K562 (cell line): ENCODE measurements around the gene NTRK3. TPM values are rescaled to one million over a fixed set of nuclear protein-coding genes. Genes with fewer than 3 reads are reported as not detected.

Experiments
- ATAC-seq: fragments of 200-7000 bp; cut with Tn5 transposase; 3 replicates; pipeline ENCODE4 v1.9.1; 2020; ENCODE audit warnings: moderate library complexity
- BruUV-seq: library from RNA; stranded (reverse); fragments of 400-500 nt; replicated peaks from 2 replicates; lab custom pipeline; 2021; lab: Mats Ljungman, UMichigan
- CTCF ChIA-PET: fragments of 300-600 bp; formaldehyde crosslinking; extraction: SDS; loops from one replicate; lab custom pipeline; 2021; ENCODE audit warnings: low intra/inter-chr PET ratio; lab: Yijun Ruan, JAX
- POLR2A ChIA-PET: fragments of 300-600, 350-650 bp; sonication (Branson Sonifier 250); formaldehyde crosslinking; extraction: SDS; loops from one replicate; lab custom pipeline; 2021; ENCODE audit warnings: antibody characterized with exemption, inconsistent platforms; lab: Yijun Ruan, JAX
- DNase-seq, 4 experiments: peaks; one replicate each; pipeline versions ENCODE4 v3.0.0 to v3.0.0-alpha.2; 2011 to 2018; ENCODE audit warnings: low spot score in 3 of 4, mixed read lengths in 3 of 4; ENCODE audit errors: extremely low read depth in 1 of 4
- FAIRE-seq: peaks from 2 replicates; lab custom pipeline; 2011; peaks lifted over from hg19 to GRCh38; lab: Jason Lieb, UNC
- H2AFZ ChIP-seq: 2 replicates; pipeline ENCODE4 v1.6.0; 2011; ENCODE audit warnings: low read depth, low read length, control low read depth, inconsistent platforms
- H3K27ac ChIP-seq: fragments of 200-600 bp; 3 replicates; pipeline ENCODE4 v1.8.0; 2011; ENCODE audit warnings: low read depth, mild to moderate bottlenecking, control low read depth, inconsistent platforms, low read length, moderate library complexity, mixed read lengths; ENCODE audit errors: extremely low read depth
- H3K27me3 ChIP-seq, 2 experiments: fragments of 300-600 bp in 1 of 2; 2 replicates in 1 of 2; 3 replicates in 1 of 2; pipeline versions ENCODE4 v1.6.0 to v1.8.0; 2011; ENCODE audit warnings: inconsistent platforms in 2 of 2, low read length in 2 of 2, mild to moderate bottlenecking in 1 of 2, mixed read lengths in 1 of 2, moderate library complexity in 1 of 2; ENCODE audit not compliant: control insufficient read depth in 2 of 2, insufficient read depth in 2 of 2
- H3K36me3 ChIP-seq: fragments of 300-600 bp; 3 replicates; pipeline ENCODE4 v1.8.0; 2011; ENCODE audit warnings: mild to moderate bottlenecking, low read length, inconsistent platforms; ENCODE audit not compliant: control insufficient read depth, insufficient read depth
- H3K4me1 ChIP-seq, 2 experiments: fragments of 200-600 bp in 1 of 2; replicated peaks in 1 of 2; 2 replicates in 1 of 2; 3 replicates in 1 of 2; pipeline versions ENCODE4 v1.5.1 to v1.8.0; 2011; ENCODE audit warnings: inconsistent platforms in 2 of 2, low read length in 2 of 2, mild to moderate bottlenecking in 1 of 2, mixed read lengths in 1 of 2, moderate library complexity in 1 of 2; ENCODE audit not compliant: control insufficient read depth in 2 of 2, insufficient read depth in 2 of 2
- H3K4me2 ChIP-seq: 2 replicates; pipeline ENCODE4 v1.6.1; 2011; ENCODE audit warnings: low read length, control low read depth, inconsistent platforms, mixed read lengths; ENCODE audit not compliant: insufficient read depth
- H3K4me3 ChIP-seq: fragments of 200-600 bp; sonication (generic), shearing (Covaris generic); 2 replicates; pipeline ENCODE4 v1.5.1; 2016; ENCODE audit warnings: control low read depth, inconsistent platforms
- H3K79me2 ChIP-seq: fragments of 200-600 bp; 3 replicates; pipeline ENCODE4 v1.8.0; 2011; ENCODE audit warnings: low read length, inconsistent platforms; ENCODE audit not compliant: control insufficient read depth, insufficient read depth
- H3K9ac ChIP-seq, 2 experiments: 2 replicates each; pipeline versions ENCODE4 v1.6.0 to v1.6.1; 2011; ENCODE audit warnings: low read depth in 2 of 2, low read length in 2 of 2, control low read depth in 1 of 2, inconsistent platforms in 1 of 2, mild to moderate bottlenecking in 1 of 2, mixed read lengths in 1 of 2; ENCODE audit not compliant: insufficient read depth in 1 of 2
- H3K9me1 ChIP-seq: one replicate; pipeline ENCODE4 v1.6.0; 2011; ENCODE audit warnings: inconsistent platforms, mild to moderate bottlenecking, low read length, moderate library complexity; ENCODE audit not compliant: control insufficient read depth, insufficient read depth
- H3K9me3 ChIP-seq: replicated peaks from 2 replicates; pipeline ENCODE4 v1.5.1; 2011; ENCODE audit warnings: low read depth, low read length, inconsistent platforms; ENCODE audit not compliant: control insufficient read depth, insufficient read depth
- H4K20me1 ChIP-seq: replicated peaks from 2 replicates; pipeline ENCODE4 v1.6.1; 2011; ENCODE audit warnings: low read length, inconsistent platforms, mixed read lengths; ENCODE audit not compliant: control insufficient read depth, insufficient read depth
- BRD4 ChIP-seq: fragments of 200-600 bp; sonication (generic); IDR thresholded peaks from 2 replicates; pipeline ENCODE4 v1.6.1; 2017; ENCODE audit warnings: inconsistent platforms
- CC2D1A ChIP-seq: fragments of 450-650 bp; IDR thresholded peaks from 2 replicates; pipeline ENCODE4 v1.6.1; 2017; ENCODE audit warnings: mild to moderate bottlenecking
- CREB1 ChIP-seq, 2 experiments: sonication (generic) in 1 of 2; formaldehyde crosslinking in 1 of 2; IDR thresholded peaks; 2 replicates each; pipeline versions ENCODE4 v1.6.1 to v1.8.0; 2012 to 2022; ENCODE audit warnings: inconsistent platforms in 1 of 2, mild to moderate bottlenecking in 1 of 2, missing genetic modification reagents in 1 of 2, moderate library complexity in 1 of 2
- FOXA1 ChIP-seq: fragments of 450-650 bp; IDR thresholded peaks from 2 replicates; pipeline ENCODE4 v1.6.1; 2016; ENCODE audit warnings: mild to moderate bottlenecking, borderline replicate concordance
- GATAD2B ChIP-seq: fragments of 450-650 bp; IDR thresholded peaks from 2 replicates; pipeline ENCODE4 v1.6.1; 2017; ENCODE audit warnings: mild to moderate bottlenecking, borderline replicate concordance
- HSF4 ChIP-seq: fragments of 250-450 bp; sonication (Bioruptor Pico); IDR thresholded peaks from 2 replicates; pipeline ENCODE4 v2.1.2; 2022; ENCODE audit warnings: mild to moderate bottlenecking, moderate library complexity, borderline replicate concordance
- PCBP1 ChIP-seq: fragments of 200-400 bp; formaldehyde crosslinking; IDR thresholded peaks from 2 replicates; pipeline ENCODE4 v1.6.1; 2018; ENCODE audit warnings: mild to moderate bottlenecking, low read depth, low read length; ENCODE audit not compliant: poor library complexity, severe bottlenecking
- PHB ChIP-seq: fragments of 250-450 bp; sonication (Bioruptor Pico); IDR thresholded peaks from 2 replicates; pipeline ENCODE4 v1.5.0; 2021
- SMARCC2 ChIP-seq: fragments of 450-650 bp; IDR thresholded peaks from 2 replicates; pipeline ENCODE4 v1.6.1; 2017; ENCODE audit warnings: antibody characterized with exemption, moderate library complexity, mild to moderate bottlenecking, low read depth
- SPI1 ChIP-seq: IDR thresholded peaks from 2 replicates; pipeline ENCODE4 v1.6.1; 2011; ENCODE audit warnings: low read depth, low read length, control low read depth, borderline replicate concordance
- SREBF2 ChIP-seq: sonication (generic); formaldehyde crosslinking; IDR thresholded peaks from 2 replicates; pipeline ENCODE4 v1.4.0; 2020; ENCODE audit warnings: mild to moderate bottlenecking, missing genetic modification reagents
- TEAD1 ChIP-seq, 2 experiments: fragments of 450-650 bp in 1 of 2; sonication (generic) in 1 of 2; formaldehyde crosslinking; IDR thresholded peaks; 2 replicates each; pipeline versions ENCODE4 v1.4.0 to v1.8.0; 2020 to 2022; ENCODE audit warnings: mild to moderate bottlenecking in 2 of 2, missing genetic modification reagents in 1 of 2
- TEAD4 ChIP-seq, 2 experiments: sonication (generic) in 1 of 2; formaldehyde crosslinking in 1 of 2; IDR thresholded peaks; 2 replicates each; pipeline versions ENCODE4 v1.6.1 to v1.8.0; 2012 to 2022; ENCODE audit warnings: borderline replicate concordance in 1 of 2, inconsistent platforms in 1 of 2, low read length in 1 of 2, mild to moderate bottlenecking in 1 of 2, missing genetic modification reagents in 1 of 2
- TOE1 ChIP-seq, 2 experiments: fragments of 450-650 bp in 1 of 2; sonication (generic) in 1 of 2; formaldehyde crosslinking in 1 of 2; IDR thresholded peaks; 2 replicates each; pipeline versions ENCODE4 v1.7.1 to v1.8.0; 2016 to 2022; ENCODE audit warnings: borderline replicate concordance in 2 of 2, mild to moderate bottlenecking in 2 of 2, antibody characterized with exemption in 1 of 2, inconsistent platforms in 1 of 2, low read depth in 1 of 2, missing genetic modification reagents in 1 of 2, moderate library complexity in 1 of 2
- XRCC5 ChIP-seq: fragments of 200-400 bp; formaldehyde crosslinking; IDR thresholded peaks from 2 replicates; pipeline ENCODE4 v1.6.1; 2017; ENCODE audit warnings: low read depth, mild to moderate bottlenecking, low read length
- ZNF354B ChIP-seq: fragments of 250-450 bp; sonication (Bioruptor Pico); IDR thresholded peaks from 2 replicates; pipeline ENCODE4 v1.4.0; 2020
- ZNF551 ChIP-seq: fragments of 250-450 bp; sonication (Bioruptor Pico); IDR thresholded peaks from 2 replicates; pipeline ENCODE4 v1.5.0; 2021; ENCODE audit warnings: mild to moderate bottlenecking, moderate library complexity
- WGBS: fragments of 100-300 bp; shearing (Covaris generic); methylation state at CpG from one replicate; pipeline ENCODE4 v1.1.6; 2016; ENCODE audit warnings: low coverage, mixed read lengths; ENCODE audit not compliant: insufficient coverage; ENCODE audit errors: missing lambda C conversion rate; 5-methylcytosine and 5-hydroxymethylcytosine counted together
- in situ Hi-C: fragments of 300-500 bp; cut with MboI; formaldehyde crosslinking; loops from 4 replicates; pipeline ENCODE4 v1.15.0; 2018; ENCODE audit warnings: inconsistent platforms, mixed read lengths
- intact Hi-C: fragments of 100-400 bp; cut with micrococcal nuclease; formaldehyde crosslinking; loops from 2 replicates; pipeline ENCODE4 v1.14.2; 2022
- polyA plus RNA-seq, 8 experiments: library from polyadenylated mRNA; depleted of rRNA in 4 of 8; stranded (reverse) in 5 of 8; unstranded in 3 of 8; fragments of >200 nt; fragmentation: Nextera tagmentation in 2 of 8; fragmentation: Illumina TruSeq in 1 of 8; extraction: Ambion mirVana in 2 of 8; extraction: Trizol in 1 of 8; gene quantifications; 2 replicates each; pipeline versions ENCODE4 v1.2.1 to v1.2.3, GENCODE V29; 2011 to 2014; ENCODE audit warnings: inconsistent platforms in 1 of 8, missing spikeins in 1 of 8
- total RNA-seq, 7 experiments: library from RNA; depleted of rRNA in 6 of 7; stranded (reverse); fragments of >200 nt in 6 of 7; fragmentation: Illumina TruSeq in 2 of 7; extraction: Trizol in 2 of 7; gene quantifications; 2 replicates each; pipeline versions ENCODE4 v1.2.1 to v1.2.3, GENCODE V29; 2011 to 2021; ENCODE audit warnings: low replicate concordance in 1 of 7
- TF ChIP-seq, protein P1 (sequence below): sonication (generic); formaldehyde crosslinking; IDR thresholded peaks from 2 replicates; pipeline ENCODE4 v1.8.1; 2022; ENCODE audit warnings: missing genetic modification reagents
- TF ChIP-seq, protein P2 (sequence below): fragments of 250-450 bp; sonication (Bioruptor Pico); IDR thresholded peaks from 2 replicates; pipeline ENCODE4 v1.5.0; 2020; ENCODE audit warnings: mild to moderate bottlenecking

NTRK3 gene
- total and polyA plus RNA-seq, 9 of the 15 experiments (the other 6 are each of a cell fraction or from before 2014, with no cell fraction given), result 0.11 to 0.13 TPM; not detected in 7

DNA sequence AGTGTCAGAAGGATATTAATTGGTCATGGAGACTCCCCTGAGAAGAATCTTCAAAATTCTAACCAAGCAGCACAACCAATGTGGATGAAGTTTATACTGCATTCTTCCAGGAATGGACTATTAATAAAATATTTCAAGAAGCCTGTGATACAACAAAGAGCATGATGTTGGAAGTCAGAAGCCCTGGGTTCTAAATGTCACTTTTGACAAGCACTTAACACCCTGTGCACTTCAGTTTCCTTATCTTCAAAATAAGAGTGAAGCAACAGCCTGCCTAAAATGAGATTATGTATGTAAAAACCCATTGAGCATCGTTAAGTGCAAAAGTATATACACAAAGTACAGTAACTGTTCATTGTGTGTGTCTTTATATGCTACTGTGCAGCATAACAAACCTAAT lies 369.4 kb downstream of the NTRK3 start:
- H3K79me2 ChIP-seq, result no peaks in the 10 kb centered on the region
- 0% methylated on average over 1 of the region's 1 CpG for WGBS
- H3K27ac ChIP-seq, result no peak overlapping the region
- no TSS peak for BruUV-seq
- POLR2A ChIA-PET, result no interaction called here
- no peak overlapping the region for H3K9ac ChIP-seq
- DNase-seq (no peak), ATAC-seq (no peak), FAIRE-seq (no peak)
- no peak overlapping the region for H3K4me2 ChIP-seq
- no peak for TF ChIP-seq PCBP1
- TF ChIP-seq, protein P1, sequence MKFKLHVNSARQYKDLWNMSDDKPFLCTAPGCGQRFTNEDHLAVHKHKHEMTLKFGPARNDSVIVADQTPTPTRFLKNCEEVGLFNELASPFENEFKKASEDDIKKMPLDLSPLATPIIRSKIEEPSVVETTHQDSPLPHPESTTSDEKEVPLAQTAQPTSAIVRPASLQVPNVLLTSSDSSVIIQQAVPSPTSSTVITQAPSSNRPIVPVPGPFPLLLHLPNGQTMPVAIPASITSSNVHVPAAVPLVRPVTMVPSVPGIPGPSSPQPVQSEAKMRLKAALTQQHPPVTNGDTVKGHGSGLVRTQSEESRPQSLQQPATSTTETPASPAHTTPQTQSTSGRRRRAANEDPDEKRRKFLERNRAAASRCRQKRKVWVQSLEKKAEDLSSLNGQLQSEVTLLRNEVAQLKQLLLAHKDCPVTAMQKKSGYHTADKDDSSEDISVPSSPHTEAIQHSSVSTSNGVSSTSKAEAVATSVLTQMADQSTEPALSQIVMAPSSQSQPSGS (CRISPR knock-in tag), result no peak
- TF ChIP-seq TEAD1 (CRISPR knock-in tag; IDR thresholded peaks at IDR 0.05), result no peak
- no peak for TF ChIP-seq CC2D1A
- no peak for TF ChIP-seq ZNF354B (CRISPR knock-in tag)
- TF ChIP-seq, protein P2, sequence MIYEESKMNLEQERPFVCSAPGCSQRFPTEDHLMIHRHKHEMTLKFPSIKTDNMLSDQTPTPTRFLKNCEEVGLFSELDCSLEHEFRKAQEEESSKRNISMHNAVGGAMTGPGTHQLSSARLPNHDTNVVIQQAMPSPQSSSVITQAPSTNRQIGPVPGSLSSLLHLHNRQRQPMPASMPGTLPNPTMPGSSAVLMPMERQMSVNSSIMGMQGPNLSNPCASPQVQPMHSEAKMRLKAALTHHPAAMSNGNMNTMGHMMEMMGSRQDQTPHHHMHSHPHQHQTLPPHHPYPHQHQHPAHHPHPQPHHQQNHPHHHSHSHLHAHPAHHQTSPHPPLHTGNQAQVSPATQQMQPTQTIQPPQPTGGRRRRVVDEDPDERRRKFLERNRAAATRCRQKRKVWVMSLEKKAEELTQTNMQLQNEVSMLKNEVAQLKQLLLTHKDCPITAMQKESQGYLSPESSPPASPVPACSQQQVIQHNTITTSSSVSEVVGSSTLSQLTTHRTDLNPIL, result no peak
- no peak for TF ChIP-seq PHB (CRISPR knock-in tag)
- no peak for TF ChIP-seq TEAD4 (IDR thresholded peaks at IDR 0.05; ENCODE audit: low read length)
- no peak for TF ChIP-seq TEAD4 (CRISPR knock-in tag; IDR thresholded peaks at IDR 0.05; ENCODE audit: borderline replicate concordance)
- TF ChIP-seq TOE1 (IDR thresholded peaks at IDR 0.05; ENCODE audit: borderline replicate concordance), result no peak
- TF ChIP-seq TOE1 (CRISPR knock-in tag; IDR thresholded peaks at IDR 0.05; ENCODE audit: borderline replicate concordance, low read depth), result no peak
- no peak for TF ChIP-seq FOXA1
- TF ChIP-seq CREB1 (IDR thresholded peaks at IDR 0.05), result no peak
- TF ChIP-seq CREB1 (CRISPR knock-in tag; IDR thresholded peaks at IDR 0.05), result no peak
- no peak for TF ChIP-seq SREBF2 (CRISPR knock-in tag)
- TF ChIP-seq SMARCC2, result no peak
- TF ChIP-seq SPI1, result no peak
- no peak for TF ChIP-seq BRD4
- TF ChIP-seq GATAD2B, result no peak
- TF ChIP-seq HSF4 (CRISPR knock-in tag), result no peak
- TF ChIP-seq XRCC5, result no peak
- no peak for TF ChIP-seq ZNF551 (CRISPR knock-in tag)
- no peak overlapping the region for H2AFZ ChIP-seq
- intact Hi-C loops, result no loop called here
- no peaks in the 10 kb centered on the region for H3K9me1 ChIP-seq
- no peaks in the 10 kb centered on the region for H3K36me3 ChIP-seq
- CTCF ChIA-PET, result no interaction called here
- no peaks in the 10 kb centered on the region for H3K9me3 ChIP-seq
- in situ Hi-C loops, result no loop called here
- no peaks in the 10 kb centered on the region for H3K4me1 ChIP-seq
- H3K27me3 ChIP-seq, result no peaks in the 10 kb centered on the region
- H4K20me1 ChIP-seq, result no peaks in the 10 kb centered on the region
- no peak overlapping the region for H3K4me3 ChIP-seq
